ENCODE data around the gene CHST9. TPM values are rescaled to one million over a fixed set of nuclear protein-coding genes. Genes with fewer than 3 reads are reported as not detected.
"Not testable (repeated sequence)": the region's sequence is repeated elsewhere in the genome, so short reads cannot be mapped to it uniquely, and the experiment has no call there.

CHST9 gene, protein sequence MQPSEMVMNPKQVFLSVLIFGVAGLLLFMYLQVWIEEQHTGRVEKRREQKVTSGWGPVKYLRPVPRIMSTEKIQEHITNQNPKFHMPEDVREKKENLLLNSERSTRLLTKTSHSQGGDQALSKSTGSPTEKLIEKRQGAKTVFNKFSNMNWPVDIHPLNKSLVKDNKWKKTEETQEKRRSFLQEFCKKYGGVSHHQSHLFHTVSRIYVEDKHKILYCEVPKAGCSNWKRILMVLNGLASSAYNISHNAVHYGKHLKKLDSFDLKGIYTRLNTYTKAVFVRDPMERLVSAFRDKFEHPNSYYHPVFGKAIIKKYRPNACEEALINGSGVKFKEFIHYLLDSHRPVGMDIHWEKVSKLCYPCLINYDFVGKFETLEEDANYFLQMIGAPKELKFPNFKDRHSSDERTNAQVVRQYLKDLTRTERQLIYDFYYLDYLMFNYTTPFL
- 9.8 TPM for total RNA-seq
- polyA plus RNA-seq (ENCODE audit: insufficient read depth, low read depth, low replicate concordance) = 1.5 TPM
- long read RNA-seq, donor 1 = 0 reads
- long read RNA-seq, donor 2 = 0 reads
- long read RNA-seq, donor 3, full-length matches to known transcripts = 2 of 2 reads
- long read RNA-seq, donor 3, partial matches to known transcripts = 0 of 2 reads
- long read RNA-seq, donor 3, other reads (novel, unspliced or antisense) = 0 of 2 reads
- long read RNA-seq, donor 4, full-length matches to known transcripts = 1 of 1 reads
- long read RNA-seq, donor 4, partial matches to known transcripts = 0 of 1 reads
- long read RNA-seq, donor 4, other reads (novel, unspliced or antisense) = 0 of 1 reads
- long read RNA-seq, donor 5 = 0 reads
- long read RNA-seq, donor 6, full-length matches to known transcripts = 2 of 2 reads
- long read RNA-seq, donor 6, partial matches to known transcripts = 0 of 2 reads
- long read RNA-seq, donor 6, other reads (novel, unspliced or antisense) = 0 of 2 reads
- long read RNA-seq, donor 7, full-length matches to known transcripts = 6 of 7 reads
- long read RNA-seq, donor 7, partial matches to known transcripts = 0 of 7 reads
- long read RNA-seq, donor 7, other reads (novel, unspliced or antisense) = 1 of 7 reads
- long read RNA-seq, donor 8, full-length matches to known transcripts = 2 of 2 reads
- long read RNA-seq, donor 8, partial matches to known transcripts = 0 of 2 reads
- long read RNA-seq, donor 8, other reads (novel, unspliced or antisense) = 0 of 2 reads
- long read RNA-seq, donor 9, full-length matches to known transcripts = 1 of 1 reads
- long read RNA-seq, donor 9, partial matches to known transcripts = 0 of 1 reads
- long read RNA-seq, donor 9, other reads (novel, unspliced or antisense) = 0 of 1 reads
- long read RNA-seq, donor 10, full-length matches to known transcripts = 2 of 2 reads
- long read RNA-seq, donor 10, partial matches to known transcripts = 0 of 2 reads
- long read RNA-seq, donor 10, other reads (novel, unspliced or antisense) = 0 of 2 reads

GRCh38 chr18:27185025-27185763 is at the start of gene CHST9:
CHST9 (minus strand) TSS chr18:27185308; CDS start chr18:27142809, 42,499 bp downstream.
- Histone ChIP-seq H3K27ac (ENCODE audit: low read depth in 2 of 2, low read length in 2 of 2) (no peak within 1 kb of the TSS), H3K9ac (ENCODE audit: low read length in 3 of 3) (peak within 1 kb of the TSS in 1 of 3 donors; percentile 29), H3K4me3 (ENCODE audit: low read length in 3 of 3) (peak within 1 kb of the TSS; percentile 22 to 50 (median 46)), H3K4me1 (ENCODE audit: control insufficient read depth in 2 of 3, insufficient read depth in 2 of 3, low read depth in 1 of 3, low read length in 3 of 3) (no peaks in the 10 kb centered on the region), H3K9me3 (ENCODE audit: control insufficient read depth in 2 of 3, insufficient read depth in 1 of 3, low read length in 3 of 3) (no peaks in the 10 kb centered on the region), H3K36me3 (ENCODE audit: control insufficient read depth in 2 of 3, insufficient read depth in 3 of 3, low read length in 3 of 3) (no peaks in the 10 kb centered on the region), H3K27me3 (ENCODE audit: control insufficient read depth, insufficient read depth, low read length) (peaks cover 2% of the 10 kb centered on the region)
- intact Hi-C loops (cut with DNase I) = no loop called here
- DNase-seq = peak; percentile 40 to 76 (median 57)
- no peak for FAIRE-seq
- TF ChIP-seq CTCF (IDR thresholded peaks at IDR 0.05; ENCODE audit: borderline replicate concordance, extremely low read depth, insufficient read depth) = no peak

DNA sequence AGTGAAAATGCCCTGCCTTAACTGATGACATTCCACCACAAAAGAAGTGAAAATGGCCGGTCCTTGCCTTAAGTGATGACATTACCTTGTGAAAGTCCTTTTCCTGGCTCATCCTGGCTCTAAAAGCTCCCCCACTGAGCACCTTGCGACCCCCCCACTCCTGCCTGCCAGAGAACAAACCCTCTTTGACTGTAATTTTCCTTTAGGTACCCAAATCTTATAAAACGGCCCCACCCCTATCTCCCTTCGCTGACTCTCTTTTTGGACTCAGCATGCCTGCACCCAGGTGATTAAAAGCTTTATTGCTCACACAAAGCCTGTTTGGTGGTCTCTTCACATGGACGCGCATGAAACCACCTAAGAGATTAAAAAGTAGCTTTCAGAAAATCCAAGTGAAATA is 47.2 kb upstream of the CHST9 start:
- H3K9me3 ChIP-seq (ENCODE audit: control insufficient read depth in 2 of 3, insufficient read depth in 1 of 3, low read length in 3 of 3); H3K9ac ChIP-seq (ENCODE audit: low read length in 3 of 3); H3K4me3 ChIP-seq (ENCODE audit: low read length in 3 of 3); FAIRE-seq; H3K27ac ChIP-seq (ENCODE audit: low read depth in 2 of 2, low read length in 2 of 2); DNase-seq; H3K36me3 ChIP-seq (ENCODE audit: control insufficient read depth in 2 of 3, insufficient read depth in 3 of 3, low read length in 3 of 3); H3K27me3 ChIP-seq (ENCODE audit: control insufficient read depth, insufficient read depth, low read length); intact Hi-C loops (cut with DNase I); H3K4me1 ChIP-seq (ENCODE audit: control insufficient read depth in 2 of 3, insufficient read depth in 2 of 3, low read depth in 1 of 3, low read length in 3 of 3): not testable (repeated sequence)

DNA sequence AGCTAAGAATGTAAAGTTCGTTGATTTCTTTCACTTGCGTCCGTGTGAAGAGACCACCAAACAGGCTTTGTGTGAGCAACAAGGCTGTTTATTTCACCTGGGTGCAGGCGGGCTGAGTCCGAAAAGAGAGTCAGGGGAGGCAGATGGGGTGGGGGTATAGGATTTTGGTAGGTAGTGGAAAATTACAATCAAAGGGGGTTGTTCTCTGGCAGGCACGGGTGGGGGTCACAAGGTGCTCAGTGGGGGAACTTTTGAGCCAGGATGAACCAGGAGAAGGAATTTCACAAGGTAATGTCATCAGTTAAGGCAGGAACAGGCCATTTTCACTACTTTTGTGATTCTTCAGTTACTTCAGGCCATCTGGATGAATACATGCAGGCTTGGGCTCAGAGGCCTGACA is 46.6 kb upstream of the CHST9 start:
- H3K27ac ChIP-seq (ENCODE audit: low read depth in 2 of 2, low read length in 2 of 2); FAIRE-seq; H3K4me1 ChIP-seq (ENCODE audit: control insufficient read depth in 2 of 3, insufficient read depth in 2 of 3, low read depth in 1 of 3, low read length in 3 of 3); H3K9ac ChIP-seq (ENCODE audit: low read length in 3 of 3); H3K4me3 ChIP-seq (ENCODE audit: low read length in 3 of 3); DNase-seq; H3K27me3 ChIP-seq (ENCODE audit: control insufficient read depth, insufficient read depth, low read length); intact Hi-C loops (cut with DNase I); H3K36me3 ChIP-seq (ENCODE audit: control insufficient read depth in 2 of 3, insufficient read depth in 3 of 3, low read length in 3 of 3); H3K9me3 ChIP-seq (ENCODE audit: control insufficient read depth in 2 of 3, insufficient read depth in 1 of 3, low read length in 3 of 3): not testable (repeated sequence)

DNA sequence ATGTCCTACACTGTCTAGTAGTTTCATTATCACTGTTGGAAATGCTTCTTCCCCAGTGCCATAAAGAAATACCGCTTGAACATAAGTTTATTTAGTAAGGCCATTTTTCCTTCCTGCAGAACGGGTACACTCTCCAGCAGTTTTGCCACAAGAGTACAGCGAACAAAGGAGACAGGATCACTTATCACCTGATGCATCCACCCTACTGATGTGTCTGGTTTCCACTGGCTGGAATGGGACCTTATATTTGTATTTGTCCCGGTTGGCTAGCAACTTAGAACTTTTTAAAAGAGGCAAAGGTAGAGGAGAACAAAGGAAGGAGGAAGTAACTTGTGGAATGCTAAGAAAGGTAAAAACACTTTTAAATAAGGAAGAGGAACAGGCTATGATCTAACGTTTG is 46.1 kb upstream of the CHST9 start:
- DNase-seq; H3K27ac ChIP-seq (ENCODE audit: low read depth in 2 of 2, low read length in 2 of 2); H3K4me3 ChIP-seq (ENCODE audit: low read length in 3 of 3); H3K9me3 ChIP-seq (ENCODE audit: control insufficient read depth in 2 of 3, insufficient read depth in 1 of 3, low read length in 3 of 3); FAIRE-seq; H3K36me3 ChIP-seq (ENCODE audit: control insufficient read depth in 2 of 3, insufficient read depth in 3 of 3, low read length in 3 of 3); H3K27me3 ChIP-seq (ENCODE audit: control insufficient read depth, insufficient read depth, low read length); H3K4me1 ChIP-seq (ENCODE audit: control insufficient read depth in 2 of 3, insufficient read depth in 2 of 3, low read depth in 1 of 3, low read length in 3 of 3); H3K9ac ChIP-seq (ENCODE audit: low read length in 3 of 3); intact Hi-C loops (cut with DNase I): not testable (repeated sequence)

All from kidney (tissue), 22 donors.